ENCODE measurements around the gene POLD4. TPM values are rescaled to one million over a fixed set of nuclear protein-coding genes. Genes with fewer than 3 reads are reported as not detected.

POLD4 gene
- total RNA-seq, 4 donors from 2014 or later = 57.4 to 115 (median 87.9) TPM

DNA sequence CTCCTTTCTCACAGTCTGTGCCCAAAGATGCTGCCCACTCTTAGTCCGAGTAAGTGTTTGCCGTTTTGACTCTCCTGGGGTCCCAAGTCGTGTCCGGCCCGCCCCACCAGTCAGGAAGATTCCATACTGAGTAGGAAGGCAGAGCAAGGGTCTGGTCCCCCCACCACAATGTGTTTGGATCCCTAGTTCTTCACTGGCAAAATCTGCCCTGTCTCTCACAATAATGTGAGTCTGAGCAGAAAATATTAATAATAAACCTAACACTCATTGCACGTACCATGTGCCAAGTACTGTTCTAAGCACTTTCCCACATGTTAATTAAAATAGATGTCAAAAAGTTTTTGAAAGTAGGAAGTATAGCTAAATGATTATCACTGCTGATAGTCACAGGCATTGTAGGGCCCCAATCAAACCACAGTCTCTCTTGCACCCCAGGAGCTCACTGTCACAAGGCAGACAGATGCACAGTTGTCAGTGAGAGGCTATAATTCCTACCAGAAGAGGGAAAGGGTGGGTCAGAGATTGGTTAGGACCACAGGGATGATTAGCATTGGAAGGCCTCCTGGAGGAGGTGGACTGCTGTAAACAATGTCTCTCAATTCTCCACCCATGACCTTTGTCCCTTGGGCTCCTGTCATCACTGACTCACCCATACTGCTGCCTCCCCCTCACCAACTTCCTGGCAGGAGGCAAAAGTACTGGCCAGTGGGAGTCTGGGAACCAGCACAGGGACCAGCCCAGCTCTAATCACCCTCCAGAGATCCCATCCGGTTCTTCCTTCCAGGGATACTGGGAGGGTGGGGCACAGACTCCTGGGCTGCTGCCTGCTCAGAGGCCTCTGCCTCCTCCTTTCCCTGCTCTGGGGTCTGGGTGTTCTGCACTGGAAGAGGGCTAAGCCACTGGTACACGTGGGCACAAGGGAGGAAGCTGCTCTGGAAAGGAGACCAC, 1.0 kb upstream of the POLD4 start:
- TF ChIP-seq, protein P1, sequence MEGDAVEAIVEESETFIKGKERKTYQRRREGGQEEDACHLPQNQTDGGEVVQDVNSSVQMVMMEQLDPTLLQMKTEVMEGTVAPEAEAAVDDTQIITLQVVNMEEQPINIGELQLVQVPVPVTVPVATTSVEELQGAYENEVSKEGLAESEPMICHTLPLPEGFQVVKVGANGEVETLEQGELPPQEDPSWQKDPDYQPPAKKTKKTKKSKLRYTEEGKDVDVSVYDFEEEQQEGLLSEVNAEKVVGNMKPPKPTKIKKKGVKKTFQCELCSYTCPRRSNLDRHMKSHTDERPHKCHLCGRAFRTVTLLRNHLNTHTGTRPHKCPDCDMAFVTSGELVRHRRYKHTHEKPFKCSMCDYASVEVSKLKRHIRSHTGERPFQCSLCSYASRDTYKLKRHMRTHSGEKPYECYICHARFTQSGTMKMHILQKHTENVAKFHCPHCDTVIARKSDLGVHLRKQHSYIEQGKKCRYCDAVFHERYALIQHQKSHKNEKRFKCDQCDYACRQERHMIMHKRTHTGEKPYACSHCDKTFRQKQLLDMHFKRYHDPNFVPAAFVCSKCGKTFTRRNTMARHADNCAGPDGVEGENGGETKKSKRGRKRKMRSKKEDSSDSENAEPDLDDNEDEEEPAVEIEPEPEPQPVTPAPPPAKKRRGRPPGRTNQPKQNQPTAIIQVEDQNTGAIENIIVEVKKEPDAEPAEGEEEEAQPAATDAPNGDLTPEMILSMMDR (IDR thresholded peaks at IDR 0.05 in 4 of 5, conservative IDR thresholded peaks at IDR 0.05 in 1 of 5) = no peak
- TF ChIP-seq POLR2A (IDR thresholded peaks at IDR 0.05) = no peak
- ATAC-seq = peak in 1 of 2 donors; percentile 7
- DNase-seq = peak in 1 of 2 donors; percentile 71
- Histone ChIP-seq H3K27me3 (no peaks in the 10 kb centered on the region), H3K4me3 (peak overlapping the region; percentile 79 to 93 (median 84)), H3K27ac (peak overlapping the region; percentile 94 to 100 (median 98)), H3K9me3 (no peaks in the 10 kb centered on the region), H3K4me1 (peaks cover 39 to 48% of the 10 kb centered on the region in 2 donors), H3K36me3 (peaks cover 0 to 5% of the 10 kb centered on the region in 2 donors)
- intact Hi-C loops (cut with DNase I; ENCODE audit: low total_unique reads) = no loop called here
- in situ Hi-C loops (cut with MboI; ENCODE audit: low sequenced_read_pairs in 4 of 4) = loop anchor here in 3 of 4 donors (5.0 kb wide), 1 partner anchor 33 kb away; no protein-coding TSS in a partner anchor

DNA sequence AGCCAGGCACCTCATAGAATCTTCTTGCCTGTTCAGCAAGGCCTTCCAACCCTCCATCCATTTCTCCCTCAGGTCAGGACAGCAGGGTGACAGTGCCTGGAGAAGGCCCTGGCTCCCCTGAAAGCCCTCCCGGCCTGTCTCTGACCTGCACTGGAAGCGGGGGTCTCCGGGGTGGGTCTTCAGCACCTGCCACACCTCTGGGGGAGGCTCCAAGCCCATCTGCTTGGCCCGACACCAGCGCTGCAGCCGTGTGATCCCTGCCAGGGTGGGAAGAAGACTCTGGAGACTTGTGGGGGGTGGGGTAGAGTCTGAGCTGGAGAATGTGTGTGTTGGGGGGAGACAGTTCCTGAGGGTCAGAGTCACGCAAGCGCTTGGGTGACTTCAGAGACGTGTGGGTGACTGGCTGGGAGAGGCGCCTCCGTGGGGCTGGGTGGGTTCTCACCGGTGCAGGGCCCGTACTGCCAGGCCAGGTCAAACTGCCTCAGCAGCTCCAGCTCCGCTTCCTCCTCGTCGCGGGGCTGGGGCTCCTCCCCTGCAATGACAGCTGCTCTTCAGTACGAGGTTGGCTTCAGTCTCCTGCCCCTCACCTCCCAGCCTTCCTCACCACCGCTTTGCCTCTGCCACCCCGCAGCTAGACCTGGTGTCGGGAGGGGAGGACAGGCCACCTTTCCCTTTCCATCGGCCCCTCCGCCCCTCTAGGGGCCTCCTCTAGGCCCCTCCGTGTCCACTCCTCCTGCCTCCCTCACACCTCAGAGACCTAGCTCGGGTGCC, 615 bp downstream of the POLD4 start:
- H3K36me3 ChIP-seq = peaks cover 0 to 5% of the 10 kb centered on the region in 2 donors
- in situ Hi-C loops (cut with MboI; ENCODE audit: low sequenced_read_pairs in 4 of 4) (loop anchor here in 3 of 4 donors (5.0 kb wide), 1 partner anchor 35 kb away; no protein-coding TSS in a partner anchor), intact Hi-C loops (cut with DNase I; ENCODE audit: low total_unique reads) (loop anchor here (1.0 kb wide), 2 partner anchors 22 to 156 kb away; partner anchors contain the start of gene CDK2AP2)
- H3K27ac ChIP-seq = peak overlapping the region; percentile 94 to 100 (median 98)
- peak overlapping the region; percentile 79 to 93 (median 84) for H3K4me3 ChIP-seq
- ATAC-seq (peak; percentile 38 to 51), DNase-seq (no peak)
- H3K27me3 ChIP-seq = no peaks in the 10 kb centered on the region
- H3K9me3 ChIP-seq = no peaks in the 10 kb centered on the region
- H3K4me1 ChIP-seq = peaks cover 39 to 48% of the 10 kb centered on the region in 2 donors
- no peak for TF ChIP-seq POLR2A (IDR thresholded peaks at IDR 0.05)
- TF ChIP-seq, protein P1 (IDR thresholded peaks at IDR 0.05 in 4 of 5, conservative IDR thresholded peaks at IDR 0.05 in 1 of 5) = no peak

DNA sequence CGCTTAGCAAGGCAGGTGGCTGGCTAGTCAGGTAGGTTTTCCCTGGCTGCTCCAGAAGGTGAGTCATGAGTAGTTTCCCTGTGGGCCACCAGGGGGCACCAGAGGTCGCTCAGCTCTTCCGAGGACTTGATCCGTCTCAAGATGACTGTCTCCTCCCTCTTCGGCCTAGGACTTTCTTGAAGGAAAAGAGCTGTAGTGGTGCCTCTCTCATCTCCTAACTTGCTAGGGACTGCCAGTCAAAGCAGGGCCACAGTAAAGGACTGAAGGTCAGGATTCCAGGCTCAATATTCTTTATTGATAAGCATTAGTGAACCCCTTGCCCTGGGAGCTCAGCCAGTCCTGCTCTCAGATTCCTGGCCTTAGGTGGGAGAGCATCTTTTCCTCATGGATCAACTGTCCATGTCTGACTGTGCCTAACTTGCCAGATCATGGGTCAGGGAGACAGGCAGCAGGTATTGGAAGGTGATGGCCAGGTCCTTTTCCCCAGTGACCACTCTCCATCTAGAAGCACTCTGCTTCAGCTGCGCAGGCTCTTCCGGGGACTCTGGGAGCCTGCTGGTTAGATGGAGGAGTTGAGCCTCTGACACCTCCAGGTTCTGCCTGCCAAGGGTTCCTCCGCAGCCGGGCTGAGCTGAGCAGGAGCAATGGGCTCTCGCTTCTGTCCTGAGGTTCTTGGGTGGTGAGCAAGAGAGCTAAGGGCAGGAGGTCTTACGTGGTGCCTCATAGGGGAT, 1.9 kb downstream of the POLD4 start:
- H3K27ac ChIP-seq = peak overlapping the region; percentile 94 to 100 (median 98)
- TF ChIP-seq, protein P1 (IDR thresholded peaks at IDR 0.05 in 4 of 5, conservative IDR thresholded peaks at IDR 0.05 in 1 of 5) = peak; percentile 86 to 96 (median 94)
- TF ChIP-seq POLR2A (IDR thresholded peaks at IDR 0.05) = no peak
- H3K4me3 ChIP-seq = no peak overlapping the region
- DNase-seq (peak in 1 of 2 donors; percentile 70), ATAC-seq (peak; percentile 25 to 42)
- H3K9me3 ChIP-seq = no peaks in the 10 kb centered on the region
- H3K36me3 ChIP-seq = peaks cover 0 to 5% of the 10 kb centered on the region in 2 donors
- in situ Hi-C loops (cut with MboI; ENCODE audit: low sequenced_read_pairs in 4 of 4) (loop anchor here in 3 of 4 donors (5.0 kb wide), 1 partner anchor 36 kb away; no protein-coding TSS in a partner anchor), intact Hi-C loops (cut with DNase I; ENCODE audit: low total_unique reads) (loop anchor here (1.0 kb wide), 1 partner anchor 31 kb away; no protein-coding TSS in a partner anchor)
- peaks cover 36 to 41% of the 10 kb centered on the region in 2 donors for H3K4me1 ChIP-seq
- H3K27me3 ChIP-seq = no peaks in the 10 kb centered on the region

DNA sequence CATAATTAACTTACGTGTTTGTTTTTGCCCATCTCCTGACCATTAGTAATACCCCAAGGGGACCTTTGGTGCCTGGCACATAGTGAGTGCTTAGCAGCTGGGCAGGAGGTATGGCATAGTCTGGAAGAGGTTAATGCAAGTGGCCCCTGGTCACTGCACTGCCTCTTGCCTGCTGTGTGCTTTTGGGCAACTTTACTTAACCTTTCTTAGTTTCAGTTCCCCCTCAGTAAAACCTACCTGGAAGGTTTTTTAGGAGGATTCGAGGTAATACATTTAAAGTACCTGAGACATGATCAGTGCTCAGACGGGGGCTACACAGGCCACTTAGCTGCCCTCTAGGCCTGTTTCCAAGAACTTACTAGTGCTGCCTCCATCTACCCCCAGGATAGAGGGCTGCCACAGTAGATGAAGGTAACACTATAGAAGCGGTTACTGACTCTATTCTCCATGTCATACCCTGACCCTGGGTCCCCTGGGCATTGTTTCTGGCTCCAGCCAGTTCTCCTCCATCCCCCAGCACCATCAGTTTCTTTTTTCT, 3.3 kb downstream of the POLD4 start:
- in situ Hi-C loops (cut with MboI; ENCODE audit: low sequenced_read_pairs in 4 of 4) = loop anchor here in 3 of 4 donors (5.0 kb wide), 1 partner anchor 37 kb away; no protein-coding TSS in a partner anchor

More for the DNA sequence above, 3.3 kb downstream of the POLD4 start:
- H3K27ac ChIP-seq = no peak overlapping the region
- no peaks in the 10 kb centered on the region for H3K27me3 ChIP-seq
- TF ChIP-seq, protein P1 (IDR thresholded peaks at IDR 0.05 in 4 of 5, conservative IDR thresholded peaks at IDR 0.05 in 1 of 5) = no peak
- no peak for TF ChIP-seq POLR2A (IDR thresholded peaks at IDR 0.05)
- no peak overlapping the region for H3K4me3 ChIP-seq
- no peaks in the 10 kb centered on the region for H3K9me3 ChIP-seq
- ATAC-seq (no peak), DNase-seq (no peak)
- peaks cover 27 to 30% of the 10 kb centered on the region in 2 donors for H3K4me1 ChIP-seq
- peaks cover 0 to 5% of the 10 kb centered on the region in 2 donors for H3K36me3 ChIP-seq
- intact Hi-C loops (cut with DNase I; ENCODE audit: low total_unique reads) = no loop called here
